HL-60 (cell line): ENCODE data around the gene ETV5.

ENCODE experiments used
- DNase-seq, 2 experiments: peaks; one replicate each; pipeline ENCODE4 v3.0.0-alpha.2; 2010 to 2020; ENCODE audit warnings: low read depth in 1 of 2, low spot score in 1 of 2
- H3K27ac ChIP-seq: fragments of 250-450 bp; sonication (Bioruptor Pico); replicated peaks from 2 replicates; pipeline ENCODE4 v1.5.1; 2020; ENCODE audit warnings: mild to moderate bottlenecking, moderate library complexity
- H3K27me3 ChIP-seq: fragments of 250-450 bp; sonication (Bioruptor Pico); 2 replicates; pipeline ENCODE4 v1.5.1; 2021; ENCODE audit warnings: mild to moderate bottlenecking, moderate library complexity; ENCODE audit not compliant: insufficient read depth, poor library complexity, severe bottlenecking
- H3K4me3 ChIP-seq: replicated peaks from 2 replicates; pipeline ENCODE4 v1.5.1; 2011; ENCODE audit warnings: mild to moderate bottlenecking, control low read depth, low read length; ENCODE audit not compliant: insufficient read depth
- CTCF ChIP-seq: IDR thresholded peaks from one replicate; pipeline ENCODE4 v1.5.1; 2011; ENCODE audit warnings: low read length, control low read depth, inconsistent platforms; ENCODE audit not compliant: insufficient read depth
- GABPA ChIP-seq: IDR thresholded peaks from 2 replicates; pipeline ENCODE4 v1.6.1; 2012; ENCODE audit warnings: low read depth
- POLR2AphosphoS5 ChIP-seq: IDR thresholded peaks from 2 replicates; pipeline ENCODE4 v1.6.1; 2012; ENCODE audit warnings: low read depth
- REST ChIP-seq: IDR thresholded peaks from 2 replicates; pipeline ENCODE4 v1.6.1; 2012; ENCODE audit warnings: low read depth; ENCODE audit not compliant: insufficient replicate concordance
- SPI1 ChIP-seq: IDR thresholded peaks from 2 replicates; pipeline ENCODE4 v1.6.1; 2012; ENCODE audit warnings: low read depth, mild to moderate bottlenecking, borderline replicate concordance

ETV5 gene

GRCh38 chr3:186095561-186096081, 13.3 kb downstream of the ETV5 start:
- Histone ChIP-seq H3K4me3 (peak overlapping the region; percentile 25), H3K27ac (peak overlapping the region; percentile 86)

GRCh38 chr3:186094696-186095425, 14.0 kb downstream of the ETV5 start:
- TF ChIP-seq REST = no peak
- no peak for TF ChIP-seq POLR2AphosphoS5
- no peak for TF ChIP-seq GABPA
- no peak for TF ChIP-seq CTCF
- TF ChIP-seq SPI1 = no peak
- H3K27ac ChIP-seq = peak overlapping the region; percentile 86
- DNase-seq = no peak
- no peaks in the 10 kb centered on the region for H3K27me3 ChIP-seq
- no peak overlapping the region for H3K4me3 ChIP-seq

More at GRCh38 chr3:186095561-186096081, 13.3 kb downstream of the ETV5 start:
- peak in 1 of 2 experiments; percentile 79 for DNase-seq
- TF ChIP-seq POLR2AphosphoS5 (peak; percentile 80), CTCF (no peak)
- H3K27me3 ChIP-seq = no peaks in the 10 kb centered on the region

- no peak for DNase-seq
- no peak for TF ChIP-seq SPI1
- no peak for TF ChIP-seq GABPA
- TF ChIP-seq POLR2AphosphoS5 = no peak
- no peak for TF ChIP-seq CTCF
- no peak for TF ChIP-seq REST
- H3K27me3 ChIP-seq = no peaks in the 10 kb centered on the region
- H3K4me3 ChIP-seq = no peak overlapping the region
- 0 out of 2 replicates have a peak overlapping the region, but pooled peaks have one; percentile 86 for H3K27ac ChIP-seq
Observed at GRCh38 chr3:186094271-186094670, 14.6 kb downstream of the ETV5 start.
